HEK293T (cell line): ENCODE measurements around the gene CMPK1.

ENCODE experiments used
- BHLHE40 ChIP-seq: fragments of 450-650 bp; IDR thresholded peaks from 2 replicates; pipeline ENCODE4 v1.6.1; 2016; ENCODE audit warnings: mild to moderate bottlenecking, moderate library complexity, borderline replicate concordance
- FOXK2 ChIP-seq: fragments of 450-650 bp; IDR thresholded peaks from 2 replicates; pipeline ENCODE4 v1.6.1; 2016; ENCODE audit warnings: mild to moderate bottlenecking

GRCh38 chr1:47348246-47348645 is 14.7 kb downstream of the CMPK1 start:
- TF ChIP-seq BHLHE40 (no peak), FOXK2 (no peak)
